ENCODE data around the gene ULK4.
A peak's percentile ranks its signal among the peaks of the same experiment; 100 is the strongest.
"Not testable (repeated sequence)": the region's sequence is repeated elsewhere in the genome, so short reads cannot be mapped to it uniquely, and the experiment has no call there.

Gene ULK4

DNA sequence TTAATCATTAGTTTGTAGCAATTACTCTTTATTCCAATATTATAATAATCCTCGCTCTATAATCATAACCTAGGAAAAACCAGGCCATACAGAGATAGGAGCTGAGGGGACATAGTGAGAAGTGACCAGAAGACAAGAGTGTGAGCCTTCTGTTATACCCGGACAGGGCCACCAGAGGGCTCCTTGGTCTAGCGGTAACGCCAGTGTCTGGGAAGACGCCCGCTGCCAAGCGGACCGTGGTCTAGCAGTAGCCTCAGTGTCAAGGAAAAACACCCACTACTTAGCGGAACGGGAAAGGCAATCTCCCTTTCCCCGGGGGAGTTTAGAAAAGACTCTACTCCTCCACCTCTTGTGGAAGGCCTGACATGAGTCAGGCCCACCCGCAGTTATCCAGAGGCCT is 266.1 kb downstream of the ULK4 start:
- H3K9me3 ChIP-seq (ENCODE audit: insufficient read depth, low read depth, low read length); H3K9me2 ChIP-seq (replicated peaks; ENCODE audit: low read depth, low read length); H3K27me3 ChIP-seq (ENCODE audit: insufficient read depth, low read length, poor library complexity, severe bottlenecking); H3K36me3 ChIP-seq (ENCODE audit: insufficient read depth, low read length); H2AFZ ChIP-seq (ENCODE audit: low read length); H3K9ac ChIP-seq (ENCODE audit: low read depth, low read length, poor library complexity, severe bottlenecking); H3K4me3 ChIP-seq (ENCODE audit: low read length, poor library complexity, severe bottlenecking); H3F3A ChIP-seq (ENCODE audit: low read depth); H3K79me2 ChIP-seq (ENCODE audit: insufficient read depth, low read length); H3K4me1 ChIP-seq (ENCODE audit: insufficient read depth, low read length, poor library complexity, severe bottlenecking); H3K4me2 ChIP-seq (ENCODE audit: low read depth, low read length, poor library complexity, severe bottlenecking); H4K20me1 ChIP-seq (ENCODE audit: insufficient read depth, low read length, poor library complexity, severe bottlenecking): not testable (repeated sequence)
- peak; percentile 35 for TF ChIP-seq CTCF (conservative IDR thresholded peaks at IDR 0.05; ENCODE audit: low read length)

GRCh38 chr3:41693799-41694198 is 268.1 kb downstream of the ULK4 start:
- Histone ChIP-seq H4K20me1 (ENCODE audit: insufficient read depth, low read length, poor library complexity, severe bottlenecking) (no peaks in the 10 kb centered on the region), H3K36me3 (ENCODE audit: insufficient read depth, low read length) (no peaks in the 10 kb centered on the region), H3K4me2 (ENCODE audit: low read depth, low read length, poor library complexity, severe bottlenecking) (no peak overlapping the region), H3K9me3 (ENCODE audit: insufficient read depth, low read depth, low read length) (no peaks in the 10 kb centered on the region), H3K4me3 (ENCODE audit: low read length, poor library complexity, severe bottlenecking) (no peak overlapping the region), H3K27me3 (ENCODE audit: insufficient read depth, low read length, poor library complexity, severe bottlenecking) (no peaks in the 10 kb centered on the region), H3K79me2 (ENCODE audit: insufficient read depth, low read length) (no peaks in the 10 kb centered on the region), H3K4me1 (ENCODE audit: insufficient read depth, low read length, poor library complexity, severe bottlenecking) (peaks cover 19% of the 10 kb centered on the region), H3K9me2 (replicated peaks; ENCODE audit: low read depth, low read length) (no peaks in the 10 kb centered on the region), H3F3A (ENCODE audit: low read depth) (0 out of 2 replicates have a peak, but pooled peaks cover 9% of the 10 kb centered on the region), H2AFZ (ENCODE audit: low read length) (no peak overlapping the region), H3K9ac (ENCODE audit: low read depth, low read length, poor library complexity, severe bottlenecking) (no peak overlapping the region)
- no peak for TF ChIP-seq CTCF (conservative IDR thresholded peaks at IDR 0.05; ENCODE audit: low read length)
- no peak for TF ChIP-seq EZH2phosphoT487 (IDR thresholded peaks at IDR 0.05; ENCODE audit: borderline replicate concordance)

GRCh38 chr3:41690766-41691563 is 270.9 kb downstream of the ULK4 start:
- Histone ChIP-seq H3K27me3 (ENCODE audit: insufficient read depth, low read length, poor library complexity, severe bottlenecking) (no peaks in the 10 kb centered on the region), H4K20me1 (ENCODE audit: insufficient read depth, low read length, poor library complexity, severe bottlenecking) (no peaks in the 10 kb centered on the region), H2AFZ (ENCODE audit: low read length) (peak overlapping the region; percentile 40; the same call in 1 of the 2 replicates), H3K9me2 (replicated peaks; ENCODE audit: low read depth, low read length) (no peaks in the 10 kb centered on the region), H3K36me3 (ENCODE audit: insufficient read depth, low read length) (no peaks in the 10 kb centered on the region), H3F3A (ENCODE audit: low read depth) (0 out of 2 replicates have a peak, but pooled peaks cover 9% of the 10 kb centered on the region), H3K9ac (ENCODE audit: low read depth, low read length, poor library complexity, severe bottlenecking) (peak overlapping the region; percentile 53), H3K79me2 (ENCODE audit: insufficient read depth, low read length) (no peaks in the 10 kb centered on the region), H3K4me2 (ENCODE audit: low read depth, low read length, poor library complexity, severe bottlenecking) (peak overlapping the region; percentile 80), H3K4me1 (ENCODE audit: insufficient read depth, low read length, poor library complexity, severe bottlenecking) (peaks cover 24% of the 10 kb centered on the region), H3K9me3 (ENCODE audit: insufficient read depth, low read depth, low read length) (no peaks in the 10 kb centered on the region), H3K4me3 (ENCODE audit: low read length, poor library complexity, severe bottlenecking) (peak overlapping the region; percentile 38)
- TF ChIP-seq EZH2phosphoT487 (IDR thresholded peaks at IDR 0.05; ENCODE audit: borderline replicate concordance): no peak
- no peak for TF ChIP-seq CTCF (conservative IDR thresholded peaks at IDR 0.05; ENCODE audit: low read length)
